A673 (cell line): Measurements from ENCODE around the gene NUDCD3. TPM values are rescaled to one million over a fixed set of nuclear protein-coding genes. Genes with fewer than 3 reads are reported as not detected.

Experiments used
- BruUV-seq: library from RNA; stranded (reverse); fragments of 400-500 nt; replicated peaks from 2 replicates; lab custom pipeline; 2021; lab: Mats Ljungman, UMichigan
- CTCF ChIA-PET: fragments of 300-600 bp; sonication (Branson Sonifier 250); formaldehyde crosslinking; loops from one replicate; lab custom pipeline; 2022; ENCODE audit warnings: antibody characterized with exemption; lab: Charles Lee
- POLR2A ChIA-PET: fragments of 300-600 bp; sonication (Branson Sonifier 250); formaldehyde crosslinking; loops from one replicate; lab custom pipeline; 2022; ENCODE audit warnings: antibody characterized with exemption; ENCODE audit not compliant: low non-redundant PET; lab: Charles Lee
- DNase-seq: peaks from one replicate; pipeline ENCODE4 v3.0.0-alpha.2; 2015; ENCODE audit warnings: low spot score
- H3K27ac ChIP-seq: fragments of 200-600 bp; sonication (generic); 2 replicates; pipeline ENCODE4 v1.5.1; 2016; ENCODE audit warnings: mixed run types, low read depth, mild to moderate bottlenecking, mixed read lengths, antibody characterized with exemption, low read length; ENCODE audit not compliant: poor library complexity, severe bottlenecking
- H3K27me3 ChIP-seq: fragments of 200-600 bp; sonication (generic); replicated peaks from 2 replicates; pipeline ENCODE4 v1.6.1; 2017; ENCODE audit warnings: mixed run types, low read depth, mild to moderate bottlenecking, mixed read lengths, antibody characterized with exemption, low read length; ENCODE audit not compliant: insufficient read depth, poor library complexity
- H3K36me3 ChIP-seq: fragments of 200-600 bp; sonication (generic); 2 replicates; pipeline ENCODE4 v1.6.1; 2016; ENCODE audit warnings: mixed run types, mild to moderate bottlenecking, mixed read lengths, antibody characterized with exemption, low read length; ENCODE audit not compliant: insufficient read depth, poor library complexity, severe bottlenecking
- H3K4me1 ChIP-seq: fragments of 200-600 bp; sonication (generic); 2 replicates; pipeline ENCODE4 v1.6.1; 2017; ENCODE audit warnings: mixed run types, mild to moderate bottlenecking, mixed read lengths, antibody characterized with exemption, low read length; ENCODE audit not compliant: insufficient read depth, poor library complexity, severe bottlenecking
- H3K4me3 ChIP-seq: fragments of 200-600 bp; sonication (generic); 2 replicates; pipeline ENCODE4 v1.5.1; 2016; ENCODE audit warnings: low read depth, mixed run types, mild to moderate bottlenecking, mixed read lengths, low read length; ENCODE audit not compliant: poor library complexity, severe bottlenecking
- H3K9me3 ChIP-seq: fragments of 200-600 bp; sonication (generic); 2 replicates; pipeline ENCODE4 v1.6.1; 2016; ENCODE audit warnings: mixed run types, low read depth, mild to moderate bottlenecking, mixed read lengths, antibody characterized with exemption, low read length; ENCODE audit not compliant: poor library complexity, severe bottlenecking
- EZH2 ChIP-seq: fragments of 200-600 bp; sonication (generic); IDR thresholded peaks from 2 replicates; pipeline ENCODE4 v1.6.1; 2017; ENCODE audit warnings: borderline replicate concordance, low read depth, mild to moderate bottlenecking, mixed read lengths, antibody characterized with exemption, low read length; ENCODE audit not compliant: poor library complexity, severe bottlenecking
- intact Hi-C: fragments of 100-400 bp; cut with micrococcal nuclease; formaldehyde crosslinking; loops from one replicate; pipeline ENCODE4 v1.10.0; 2022; ENCODE audit not compliant: unreplicated experiment
- total RNA-seq: library from RNA; stranded (reverse); gene quantifications from 2 replicates; pipeline ENCODE4 v1.2.3, GENCODE V29; 2021
- TF ChIP-seq, protein P1 (sequence below): fragments of 300-800, 200-600 bp; sonication (generic); conservative IDR thresholded peaks from 2 replicates; pipeline ENCODE4 v1.5.1; 2017; ENCODE audit warnings: low read depth, mild to moderate bottlenecking, antibody characterized with exemption, low read length, moderate library complexity, mixed read lengths

The NUDCD3 gene
- total RNA-seq, 1 experiment from 2014 or later: 119 TPM

- no TSS peak for BruUV-seq
- DNase-seq: no peak
- intact Hi-C loops: no loop called here
- H3K9me3 ChIP-seq: no peaks in the 10 kb centered on the region
- no peaks in the 10 kb centered on the region for H3K4me1 ChIP-seq
- H3K27ac ChIP-seq: no peak overlapping the region
- H3K4me3 ChIP-seq: no peak overlapping the region
- ChIA-PET POLR2A (no interaction called here), CTCF (interaction anchor here (0.7 kb wide), 1 partner anchor 109 kb away, joined by 3 read pairs; no protein-coding TSS in a partner anchor)
- H3K27me3 ChIP-seq: no peaks in the 10 kb centered on the region
- no peak for TF ChIP-seq EZH2
- TF ChIP-seq, protein P1, sequence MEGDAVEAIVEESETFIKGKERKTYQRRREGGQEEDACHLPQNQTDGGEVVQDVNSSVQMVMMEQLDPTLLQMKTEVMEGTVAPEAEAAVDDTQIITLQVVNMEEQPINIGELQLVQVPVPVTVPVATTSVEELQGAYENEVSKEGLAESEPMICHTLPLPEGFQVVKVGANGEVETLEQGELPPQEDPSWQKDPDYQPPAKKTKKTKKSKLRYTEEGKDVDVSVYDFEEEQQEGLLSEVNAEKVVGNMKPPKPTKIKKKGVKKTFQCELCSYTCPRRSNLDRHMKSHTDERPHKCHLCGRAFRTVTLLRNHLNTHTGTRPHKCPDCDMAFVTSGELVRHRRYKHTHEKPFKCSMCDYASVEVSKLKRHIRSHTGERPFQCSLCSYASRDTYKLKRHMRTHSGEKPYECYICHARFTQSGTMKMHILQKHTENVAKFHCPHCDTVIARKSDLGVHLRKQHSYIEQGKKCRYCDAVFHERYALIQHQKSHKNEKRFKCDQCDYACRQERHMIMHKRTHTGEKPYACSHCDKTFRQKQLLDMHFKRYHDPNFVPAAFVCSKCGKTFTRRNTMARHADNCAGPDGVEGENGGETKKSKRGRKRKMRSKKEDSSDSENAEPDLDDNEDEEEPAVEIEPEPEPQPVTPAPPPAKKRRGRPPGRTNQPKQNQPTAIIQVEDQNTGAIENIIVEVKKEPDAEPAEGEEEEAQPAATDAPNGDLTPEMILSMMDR: no peak
- H3K36me3 ChIP-seq: no peaks in the 10 kb centered on the region
These were observed 48.6 kb upstream of the NUDCD3 start for GRCh38 chr7:44538798-44539668.

- POLR2A ChIA-PET: no interaction called here
These were observed 47.8 kb upstream of the NUDCD3 start for GRCh38 chr7:44538093-44538797.

GRCh38 chr7:44537442-44537841 lies 47.0 kb upstream of the NUDCD3 start:
- Histone ChIP-seq H3K4me1 (no peaks in the 10 kb centered on the region), H3K27ac (no peak overlapping the region), H3K4me3 (no peak overlapping the region), H3K36me3 (no peaks in the 10 kb centered on the region), H3K9me3 (no peaks in the 10 kb centered on the region), H3K27me3 (no peaks in the 10 kb centered on the region)
- intact Hi-C loops: no loop called here
- no TSS peak for BruUV-seq
- DNase-seq: no peak
- ChIA-PET POLR2A (no interaction called here), CTCF (interaction anchor here (0.6 kb wide), 1 partner anchor 9 kb away, joined by 4 read pairs; no protein-coding TSS in a partner anchor)
- TF ChIP-seq EZH2: no peak
- TF ChIP-seq, protein P1: no peak

More at GRCh38 chr7:44538093-44538797, 47.8 kb upstream of the NUDCD3 start:
- Histone ChIP-seq H3K27ac (no peak overlapping the region), H3K36me3 (no peaks in the 10 kb centered on the region), H3K27me3 (no peaks in the 10 kb centered on the region), H3K9me3 (no peaks in the 10 kb centered on the region), H3K4me1 (no peaks in the 10 kb centered on the region), H3K4me3 (no peak overlapping the region)
- no TSS peak for BruUV-seq
- CTCF ChIA-PET: interaction anchor here (0.7 kb wide), 1 partner anchor 109 kb away, joined by 3 read pairs; no protein-coding TSS in a partner anchor
- no peak for DNase-seq
- intact Hi-C loops: no loop called here
- TF ChIP-seq EZH2: no peak
- TF ChIP-seq, protein P1: no peak
